CD4-positive, alpha-beta memory T cell (primary cell): ENCODE results near the gene LGALS3. TPM values are rescaled to one million over a fixed set of nuclear protein-coding genes. Genes with fewer than 3 reads are reported as not detected.
A peak's percentile ranks its signal among the peaks of the same experiment; 100 is the strongest.

Experiments
- CTCF ChIA-PET: fragments of 350-600 bp; sonication (Branson Sonifier 250); formaldehyde crosslinking; loops from one replicate; lab custom pipeline; 2021; ENCODE audit warnings: inconsistent platforms; ENCODE audit not compliant: partially characterized antibody; lab: Charles Lee
- POLR2A ChIA-PET: fragments of 350-600 bp; sonication (Branson Sonifier 250); formaldehyde crosslinking; loops from one replicate; lab custom pipeline; 2021; ENCODE audit not compliant: partially characterized antibody; lab: Charles Lee
- DNase-seq, 5 donors: peaks; one replicate each; pipeline versions ENCODE4 v3.0.0 to v3.0.0-alpha.2; 2020 to 2022; ENCODE audit warnings: mixed read lengths in 1 of 5
- H3K27ac ChIP-seq: one replicate; pipeline ENCODE4 v1.7.0; 2013; ENCODE audit warnings: low read depth, low read length
- H3K27me3 ChIP-seq: 2 replicates; pipeline ENCODE4 v1.7.0; 2013; ENCODE audit warnings: mild to moderate bottlenecking, low read length, moderate library complexity; ENCODE audit not compliant: insufficient read depth
- H3K36me3 ChIP-seq: 2 replicates; pipeline ENCODE4 v1.7.0; 2013; ENCODE audit warnings: mild to moderate bottlenecking, low read length, moderate library complexity; ENCODE audit not compliant: insufficient read depth
- H3K4me1 ChIP-seq: 2 replicates; pipeline ENCODE4 v1.7.0; 2013; ENCODE audit warnings: mild to moderate bottlenecking, low read length, moderate library complexity; ENCODE audit not compliant: insufficient read depth
- H3K4me3 ChIP-seq, 2 donors: one replicate each; pipeline ENCODE4 v1.7.0; 2013; ENCODE audit warnings: low read length in 2 of 2, mild to moderate bottlenecking in 1 of 2
- H3K9me3 ChIP-seq, 2 donors: one replicate each; pipeline ENCODE4 v1.7.0; 2013; ENCODE audit warnings: low read length in 2 of 2, control low read depth in 1 of 2; ENCODE audit not compliant: control insufficient read depth in 1 of 2
- H3K27ac Mint-ChIP-seq, 7 donors: one replicate each; pipeline ENCODE4 v1.8.0; 2020 to 2021; ENCODE audit warnings: mixed read lengths in 7 of 7, mild to moderate bottlenecking in 6 of 7, inconsistent platforms in 3 of 7, moderate library complexity in 3 of 7
- H3K27me3 Mint-ChIP-seq, 2 donors: one replicate each; pipeline ENCODE4 v1.8.0; 2020 to 2021; ENCODE audit warnings: mixed read lengths in 2 of 2
- H3K36me3 Mint-ChIP-seq, 2 donors: one replicate each; pipeline ENCODE4 v1.8.0; 2020 to 2021; ENCODE audit warnings: mixed read lengths in 2 of 2, inconsistent platforms in 1 of 2, mild to moderate bottlenecking in 1 of 2
- H3K4me1 Mint-ChIP-seq, 4 donors: one replicate each; pipeline ENCODE4 v1.8.0; 2020 to 2021; ENCODE audit warnings: mixed read lengths in 4 of 4, mild to moderate bottlenecking in 1 of 4
- H3K4me3 Mint-ChIP-seq, 8 donors: one replicate each; pipeline ENCODE4 v1.8.0; 2020 to 2021; ENCODE audit warnings: mixed read lengths in 8 of 8, mild to moderate bottlenecking in 7 of 8, moderate library complexity in 6 of 8, inconsistent platforms in 3 of 8
- H3K9me3 Mint-ChIP-seq, 8 donors: one replicate each; pipeline ENCODE4 v1.8.0; 2020 to 2021; ENCODE audit warnings: mixed read lengths in 8 of 8, mild to moderate bottlenecking in 5 of 8, inconsistent platforms in 3 of 8, moderate library complexity in 1 of 8
- intact Hi-C: fragments of 100-400 bp; cut with micrococcal nuclease; formaldehyde crosslinking; loops from one replicate; pipeline ENCODE4 v1.15.1; 2023
- polyA plus RNA-seq, 2 donors: library from polyadenylated mRNA; unstranded; fragments of 300-500 nt; fragmentation: Illumina TruSeq; gene quantifications; one replicate each; pipeline ENCODE4 v1.2.3, GENCODE V29; 2021
- total RNA-seq, 2 experiments: library from RNA; stranded (reverse); gene quantifications; one replicate each; pipeline ENCODE4 v1.2.3, GENCODE V29; 2021

Gene LGALS3
- total and polyA plus RNA-seq, 4 experiments from 2014 or later: 46.3 to 98.1 (median 69.9) TPM

- Mint-ChIP-seq H3K4me3 (no peak overlapping the region), H3K27ac (peak overlapping the region in 1 of 7 donors; percentile 57), H3K4me1 (peaks cover 10 to 32% (median 17%) of the 10 kb centered on the region in 4 donors), H3K27me3 (no peaks in the 10 kb centered on the region), H3K36me3 (no peaks in the 10 kb centered on the region), H3K9me3 (peaks cover 0 to 3% (median 0%) of the 10 kb centered on the region in 8 donors)
- H3K4me1 ChIP-seq: peaks cover 19% of the 10 kb centered on the region
- H3K27me3 ChIP-seq: no peaks in the 10 kb centered on the region
- no peak overlapping the region for H3K4me3 ChIP-seq
- no peaks in the 10 kb centered on the region for H3K9me3 ChIP-seq
- no peaks in the 10 kb centered on the region for H3K36me3 ChIP-seq
- intact Hi-C loops: no loop called here
- POLR2A ChIA-PET: interaction anchor here (0.6 to 3.6 kb wide), 2 partner anchors 12 to 18 kb away, joined by 3 to 17 read pairs; no protein-coding TSS in a partner anchor
- H3K27ac ChIP-seq: no peak overlapping the region
- CTCF ChIA-PET: interaction anchor here (0.6 to 1.2 kb wide), 3 partner anchors 12 to 59 kb away, joined by 3 to 4 read pairs (median 3); no protein-coding TSS in a partner anchor
- no peak for DNase-seq
These were observed 19.2 kb upstream of the LGALS3 start for GRCh38 chr14:55109836-55110235.

GRCh38 chr14:55111122-55111708 lies 17.8 kb upstream of the LGALS3 start:
- H3K4me1 ChIP-seq: peaks cover 19% of the 10 kb centered on the region
- H3K27ac ChIP-seq: no peak overlapping the region
- H3K4me1 Mint-ChIP-seq: peaks cover 10 to 25% (median 14%) of the 10 kb centered on the region in 4 donors
- H3K9me3 ChIP-seq: no peaks in the 10 kb centered on the region
- intact Hi-C loops: no loop called here
- no peak for DNase-seq
- no peak overlapping the region for H3K4me3 ChIP-seq
- H3K36me3 ChIP-seq: no peaks in the 10 kb centered on the region
- H3K27ac Mint-ChIP-seq: peak overlapping the region in 1 of 7 donors; percentile 16
- ChIA-PET POLR2A (interaction anchor here (0.9 to 1.0 kb wide), 2 partner anchors 10 to 19 kb away, joined by 3 read pairs; no protein-coding TSS in a partner anchor), CTCF (interaction anchor here (1.0 to 1.2 kb wide), 2 partner anchors 21 to 50 kb away, joined by 3 to 5 read pairs; no protein-coding TSS in a partner anchor)
- no peaks in the 10 kb centered on the region for H3K36me3 Mint-ChIP-seq
- H3K27me3 Mint-ChIP-seq: no peaks in the 10 kb centered on the region
- peaks cover 0 to 3% (median 0%) of the 10 kb centered on the region in 8 donors for H3K9me3 Mint-ChIP-seq
- no peaks in the 10 kb centered on the region for H3K27me3 ChIP-seq
- no peak overlapping the region for H3K4me3 Mint-ChIP-seq

GRCh38 chr14:55114720-55115119 lies 14.3 kb upstream of the LGALS3 start:
- no peak overlapping the region for H3K27ac ChIP-seq
- H3K4me3 ChIP-seq: no peak overlapping the region
- Mint-ChIP-seq H3K4me3 (no peak overlapping the region), H3K36me3 (no peaks in the 10 kb centered on the region), H3K4me1 (no peaks in the 10 kb centered on the region), H3K27me3 (no peaks in the 10 kb centered on the region), H3K9me3 (no peaks in the 10 kb centered on the region), H3K27ac (no peak overlapping the region)
- CTCF ChIA-PET: interaction anchor here (1.8 kb wide), 1 partner anchor 22 kb away, joined by 6 read pairs; no protein-coding TSS in a partner anchor
- H3K27me3 ChIP-seq: no peaks in the 10 kb centered on the region
- intact Hi-C loops: no loop called here
- no peaks in the 10 kb centered on the region for H3K36me3 ChIP-seq
- H3K9me3 ChIP-seq: no peaks in the 10 kb centered on the region
- POLR2A ChIA-PET: interaction anchor here (1.0 kb wide), 1 partner anchor 12 kb away, joined by 3 read pairs; no protein-coding TSS in a partner anchor
- no peaks in the 10 kb centered on the region for H3K4me1 ChIP-seq
- no peak for DNase-seq

GRCh38 chr14:55115460-55115859 lies 13.6 kb upstream of the LGALS3 start:
- Mint-ChIP-seq H3K4me1 (no peaks in the 10 kb centered on the region), H3K4me3 (no peak overlapping the region), H3K27me3 (no peaks in the 10 kb centered on the region), H3K27ac (no peak overlapping the region), H3K36me3 (no peaks in the 10 kb centered on the region), H3K9me3 (no peaks in the 10 kb centered on the region)
- H3K4me1 ChIP-seq: no peaks in the 10 kb centered on the region
- H3K36me3 ChIP-seq: no peaks in the 10 kb centered on the region
- H3K27me3 ChIP-seq: no peaks in the 10 kb centered on the region
- no peak overlapping the region for H3K4me3 ChIP-seq
- POLR2A ChIA-PET: interaction anchor here (1.2 kb wide), 1 partner anchor 12 kb away, joined by 3 read pairs; no protein-coding TSS in a partner anchor
- intact Hi-C loops: no loop called here
- CTCF ChIA-PET: no interaction called here
- no peaks in the 10 kb centered on the region for H3K9me3 ChIP-seq
- DNase-seq: no peak
- no peak overlapping the region for H3K27ac ChIP-seq

- Histone ChIP-seq H3K27ac (no peak overlapping the region), H3K4me3 (no peak overlapping the region), H3K36me3 (no peaks in the 10 kb centered on the region), H3K27me3 (no peaks in the 10 kb centered on the region), H3K4me1 (no peaks in the 10 kb centered on the region), H3K9me3 (no peaks in the 10 kb centered on the region)
- intact Hi-C loops: no loop called here
- POLR2A ChIA-PET: interaction anchor here (1.2 kb wide), 1 partner anchor 13 kb away, joined by 3 read pairs; no protein-coding TSS in a partner anchor
- no peak overlapping the region for H3K4me3 Mint-ChIP-seq
- no peaks in the 10 kb centered on the region for H3K36me3 Mint-ChIP-seq
- H3K27ac Mint-ChIP-seq: no peak overlapping the region
- no peaks in the 10 kb centered on the region for H3K9me3 Mint-ChIP-seq
- DNase-seq: no peak
- H3K4me1 Mint-ChIP-seq: no peaks in the 10 kb centered on the region
- no peaks in the 10 kb centered on the region for H3K27me3 Mint-ChIP-seq
- CTCF ChIA-PET: no interaction called here
These were observed 13.2 kb upstream of the LGALS3 start for GRCh38 chr14:55115861-55116245.

- H3K4me1 Mint-ChIP-seq: no peaks in the 10 kb centered on the region
- no peaks in the 10 kb centered on the region for H3K36me3 Mint-ChIP-seq
- Histone ChIP-seq H3K27ac (no peak overlapping the region), H3K4me1 (no peaks in the 10 kb centered on the region), H3K9me3 (no peaks in the 10 kb centered on the region), H3K4me3 (no peak overlapping the region), H3K36me3 (no peaks in the 10 kb centered on the region), H3K27me3 (no peaks in the 10 kb centered on the region)
- POLR2A ChIA-PET: interaction anchor here (1.2 to 1.8 kb wide), 2 partner anchors 13 to 14 kb away, joined by 3 to 9 read pairs; no protein-coding TSS in a partner anchor
- intact Hi-C loops: no loop called here
- H3K9me3 Mint-ChIP-seq: no peaks in the 10 kb centered on the region
- no peak for DNase-seq
- H3K27me3 Mint-ChIP-seq: no peaks in the 10 kb centered on the region
- H3K4me3 Mint-ChIP-seq: peak overlapping the region in 1 of 8 donors; percentile 4
- H3K27ac Mint-ChIP-seq: no peak overlapping the region
- CTCF ChIA-PET: interaction anchor here (0.8 kb wide), 1 partner anchor 8 kb away, joined by 3 read pairs; no protein-coding TSS in a partner anchor
These were observed 12.6 kb upstream of the LGALS3 start for GRCh38 chr14:55116246-55117030.
